Measurements from ENCODE around the gene SNRPD3.

Gene SNRPD3

DNA sequence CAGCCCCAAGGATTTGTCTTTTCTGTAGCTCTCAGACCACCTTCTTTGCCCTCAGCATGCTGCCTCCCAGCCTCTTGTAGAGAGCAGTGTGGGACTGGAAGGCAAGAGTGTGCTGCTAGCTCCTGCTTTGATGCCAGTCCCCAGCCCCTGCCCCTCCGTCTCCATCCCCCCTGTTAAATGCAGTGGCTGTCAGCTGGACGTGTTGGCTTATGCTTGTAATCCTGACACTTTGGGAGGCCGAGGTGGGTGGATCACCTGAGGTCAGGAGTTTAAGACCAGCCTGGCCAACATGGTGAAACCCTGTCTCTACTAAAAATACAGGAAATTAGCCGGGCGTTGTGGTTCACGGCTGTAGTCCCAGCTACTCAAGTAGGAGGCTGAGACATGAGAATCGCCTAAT is 15.5 kb downstream of the SNRPD3 start:
- no peak for DNase-seq (ENCODE audit: low read depth)

DNA sequence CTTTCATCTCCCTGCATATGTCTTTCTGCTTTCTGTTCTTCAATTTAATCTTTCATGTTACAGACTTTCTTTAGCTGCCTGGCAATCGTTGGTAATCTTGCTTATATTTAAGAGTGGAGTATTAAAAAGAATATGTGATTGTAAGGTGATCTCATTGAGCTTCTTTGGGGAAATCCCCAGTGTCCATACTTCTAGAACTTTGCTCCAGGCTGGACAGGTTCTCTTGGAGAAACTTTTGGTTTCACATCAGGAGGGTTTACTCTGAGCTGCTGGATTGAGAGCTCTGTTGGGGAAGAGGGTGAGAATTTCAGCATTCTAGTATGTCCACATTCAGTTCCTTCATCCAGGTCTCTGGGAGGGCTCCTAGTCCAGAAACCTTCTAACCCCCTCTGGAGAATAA is 21.0 kb downstream of the SNRPD3 start:
- DNase-seq (ENCODE audit: low read depth), result no peak

DNA sequence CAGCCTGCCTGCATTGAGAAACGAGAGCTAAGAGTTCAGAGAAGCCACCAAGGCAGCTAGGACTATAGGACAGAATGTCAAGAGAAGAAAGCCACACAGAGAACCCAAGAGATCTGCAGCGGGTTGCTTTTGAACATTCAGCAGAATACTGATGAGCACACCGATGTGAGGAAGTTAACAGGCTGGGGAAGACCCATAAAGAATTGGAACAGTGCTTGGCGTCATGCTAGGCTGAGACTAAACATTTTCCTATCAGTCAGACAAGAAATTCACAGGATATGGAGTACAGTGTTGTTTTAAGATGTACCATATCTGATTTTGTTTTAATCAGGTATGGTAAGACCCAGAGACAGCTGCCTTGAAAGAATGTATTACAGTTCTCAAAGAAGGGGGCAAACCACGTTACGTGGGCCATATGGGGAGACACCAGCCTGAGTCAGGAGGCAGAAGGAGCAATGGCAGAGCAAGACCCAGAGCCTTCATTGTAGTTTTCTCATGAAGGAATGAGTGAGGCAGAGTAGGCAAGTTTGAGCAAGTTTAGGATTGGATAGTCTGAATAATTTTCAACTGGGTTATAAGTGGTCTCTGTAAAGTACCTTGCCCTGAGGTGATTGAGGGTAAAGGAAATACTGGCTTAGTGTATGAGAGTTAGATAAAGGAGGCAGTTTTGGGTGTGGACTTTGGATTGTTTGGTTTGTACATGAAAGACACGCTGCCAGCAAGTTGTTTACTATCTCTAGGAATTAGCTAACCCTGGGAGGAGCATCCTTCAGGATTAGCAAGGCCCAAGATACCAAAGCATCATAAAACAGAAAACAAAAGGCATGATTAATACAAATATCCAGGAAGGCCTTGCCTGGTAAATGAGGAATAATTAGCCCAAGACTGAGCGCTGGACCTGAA is 22.8 kb downstream of the SNRPD3 start:
- DNase-seq (ENCODE audit: low read depth), result no peak

DNA sequence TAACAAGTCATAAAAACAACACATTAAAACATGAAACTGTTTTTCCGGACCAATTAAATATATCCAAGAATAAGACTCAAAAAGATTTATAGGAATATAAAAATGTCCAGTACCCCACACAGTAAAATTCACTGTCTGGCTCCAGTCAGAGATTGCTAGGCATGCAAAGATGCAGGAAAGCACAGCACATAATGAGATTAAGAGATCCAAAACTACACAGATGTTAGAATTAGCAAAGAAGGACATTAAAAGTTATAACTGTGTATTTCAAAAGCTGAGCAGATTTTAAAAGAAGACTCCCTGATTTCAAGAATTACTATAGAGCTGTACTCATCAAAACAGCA is 23.4 kb downstream of the SNRPD3 start:
- DNase-seq (ENCODE audit: low read depth), result no peak

DNA sequence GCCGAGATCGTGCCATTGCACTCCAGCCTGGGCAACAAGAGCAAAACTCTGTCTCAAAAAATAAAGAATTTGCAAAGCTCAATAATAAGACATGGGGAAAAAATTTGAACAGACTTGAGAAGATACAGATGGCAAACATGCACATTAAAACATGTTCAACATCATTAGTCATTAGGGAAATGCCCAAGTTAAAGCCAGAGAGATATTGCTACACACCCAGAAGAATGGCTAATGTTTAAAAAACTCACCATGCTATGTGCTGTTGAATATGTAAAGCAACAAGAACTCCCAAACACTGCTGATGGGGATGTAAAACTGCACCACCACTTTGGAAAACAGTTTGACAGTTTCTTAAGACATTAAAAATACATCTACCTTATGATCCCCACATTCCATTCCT is 24.5 kb downstream of the SNRPD3 start:
- no peak for DNase-seq (ENCODE audit: low read depth)

DNA sequence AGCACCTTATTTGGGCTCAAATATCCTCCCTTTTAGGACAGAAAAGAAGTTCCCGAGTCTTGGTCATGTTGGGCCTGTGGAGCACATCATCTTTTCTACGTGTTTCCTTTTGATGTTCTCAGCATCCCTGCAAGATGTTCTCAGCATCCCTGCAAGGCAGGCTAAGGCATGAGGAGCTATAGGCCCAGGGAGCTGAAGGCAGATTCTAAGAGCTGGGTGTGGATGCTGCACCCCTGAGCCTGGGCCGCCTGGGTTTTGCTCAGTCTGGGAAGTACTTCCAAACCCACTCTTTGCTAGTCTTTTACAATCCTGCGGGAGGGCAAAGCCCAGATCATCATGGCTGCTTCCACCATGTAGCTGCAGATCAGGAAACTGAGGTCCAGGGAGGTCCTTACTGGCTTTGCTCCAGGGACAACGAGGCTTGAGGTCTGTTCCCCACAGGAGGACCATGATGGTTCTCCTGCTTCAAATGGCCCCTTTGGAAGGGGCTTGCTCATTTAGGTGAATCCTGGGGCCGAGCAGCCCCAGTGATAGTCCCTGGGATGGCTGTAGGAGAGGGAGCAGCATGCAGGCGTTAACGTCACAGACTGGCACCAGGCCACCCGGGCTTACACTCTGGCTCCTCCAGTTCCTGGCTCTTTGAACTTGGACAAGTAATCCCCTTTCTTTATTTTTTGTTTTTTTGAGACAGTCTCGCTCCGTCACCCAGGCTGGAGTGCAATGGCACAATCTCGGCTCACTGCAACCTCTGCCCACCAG is 26.4 kb downstream of the SNRPD3 start:
- DNase-seq (ENCODE audit: low read depth), result no peak

DNA sequence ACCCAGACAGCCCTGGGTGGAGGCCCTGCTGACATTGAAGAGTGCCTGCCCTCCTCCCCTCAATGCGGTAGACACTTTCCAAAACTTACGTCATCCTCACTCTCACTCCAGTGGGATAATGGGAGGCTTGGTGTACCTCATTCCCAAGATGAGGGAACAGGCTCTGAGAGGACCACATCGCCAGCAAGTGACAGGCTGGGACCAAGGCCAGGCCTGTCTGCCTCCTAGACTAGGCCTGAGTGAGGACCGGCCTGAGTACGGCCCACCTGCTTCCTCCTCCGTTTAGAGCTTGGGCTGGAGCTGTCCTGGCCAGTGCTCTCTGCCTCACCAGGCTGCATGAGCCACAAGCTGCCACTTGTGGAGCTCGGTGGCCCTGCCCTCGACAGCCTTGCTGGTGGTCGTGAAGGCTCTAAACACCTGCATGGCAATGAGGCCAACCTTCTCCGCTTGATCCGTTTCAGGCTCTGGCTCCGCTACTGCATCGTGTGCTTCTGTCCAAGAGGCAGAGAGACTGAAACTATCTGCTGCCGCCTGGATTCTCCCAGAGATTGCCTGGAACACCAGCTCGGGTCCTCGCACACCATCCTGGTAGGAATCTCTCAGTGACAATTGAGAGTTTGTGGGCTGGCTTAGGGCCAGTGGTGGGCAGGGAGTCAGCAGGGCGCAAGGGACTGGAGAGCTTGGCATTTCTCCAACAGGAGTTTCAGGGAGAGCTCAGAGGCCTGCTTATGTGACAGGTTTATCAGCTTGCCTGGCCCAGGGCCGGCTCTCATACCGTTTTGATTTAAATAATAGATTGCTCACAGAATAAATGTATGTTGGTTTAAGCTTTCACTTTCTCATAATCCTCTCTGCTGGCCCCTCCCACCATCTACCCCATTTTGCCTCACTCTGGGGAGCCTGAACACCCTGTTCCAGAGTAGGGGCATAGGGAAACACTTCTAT is 27.7 kb downstream of the SNRPD3 start:
- DNase-seq (ENCODE audit: low read depth), result no peak

DNA sequence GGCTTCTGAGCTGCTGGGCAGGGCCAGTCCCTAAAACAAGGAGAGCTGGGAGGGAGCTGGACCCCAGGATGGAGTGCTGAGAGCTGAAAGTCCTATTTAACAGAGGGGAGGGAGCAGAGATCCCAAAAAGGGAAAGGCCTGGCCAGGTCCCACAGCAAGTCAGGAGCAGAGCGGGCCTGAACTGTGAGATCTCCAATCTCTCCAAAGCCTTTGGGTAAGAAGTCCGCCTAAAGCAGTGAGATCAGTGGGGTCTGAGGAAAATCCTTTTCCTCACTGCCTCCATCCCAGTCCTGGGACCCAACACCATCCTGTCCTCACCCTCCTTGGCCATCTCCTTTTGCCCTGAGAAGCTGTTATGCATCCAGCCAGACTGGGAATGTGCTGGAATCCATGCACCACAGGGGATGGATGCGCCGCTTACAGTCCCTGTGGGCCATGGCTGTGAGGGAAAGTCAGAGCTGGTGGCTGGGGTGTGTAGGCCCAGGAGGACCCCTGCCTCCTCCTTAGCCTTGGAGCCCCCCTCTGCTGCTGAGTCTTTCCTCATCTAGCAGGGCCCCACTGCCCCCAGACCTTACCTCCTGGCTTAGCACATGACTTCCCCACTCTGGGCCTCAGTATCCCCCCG is 28.5 kb downstream of the SNRPD3 start:
- DNase-seq (ENCODE audit: low read depth), result no peak

DNA sequence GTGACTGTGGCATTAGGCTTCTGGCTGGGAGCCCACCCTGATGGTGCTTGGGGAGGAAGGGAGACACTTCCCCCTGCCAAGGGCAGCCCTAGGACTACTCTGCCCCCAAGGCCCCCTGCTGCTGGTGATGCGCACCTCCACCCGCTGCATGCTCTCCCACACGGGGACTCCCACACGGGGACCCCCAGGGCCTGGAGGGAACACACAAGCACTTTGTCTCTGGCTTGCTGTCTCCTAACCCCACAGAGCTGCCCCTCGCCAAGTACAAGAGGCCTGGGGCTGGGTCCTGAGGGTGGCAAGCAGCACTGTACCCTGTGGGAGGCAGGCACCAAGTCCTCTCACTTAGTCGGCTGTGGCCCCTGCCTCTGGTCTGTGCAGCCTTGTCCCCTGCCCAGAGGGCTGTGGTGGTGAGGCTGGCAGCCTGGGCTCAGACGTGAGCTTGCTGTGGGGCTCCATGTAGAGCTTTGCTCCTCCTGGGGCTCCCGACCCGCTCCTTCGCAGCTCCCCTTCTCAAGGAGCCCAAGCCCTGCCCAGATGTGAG is 29.1 kb downstream of the SNRPD3 start:
- DNase-seq (ENCODE audit: low read depth), result no peak

DNA sequence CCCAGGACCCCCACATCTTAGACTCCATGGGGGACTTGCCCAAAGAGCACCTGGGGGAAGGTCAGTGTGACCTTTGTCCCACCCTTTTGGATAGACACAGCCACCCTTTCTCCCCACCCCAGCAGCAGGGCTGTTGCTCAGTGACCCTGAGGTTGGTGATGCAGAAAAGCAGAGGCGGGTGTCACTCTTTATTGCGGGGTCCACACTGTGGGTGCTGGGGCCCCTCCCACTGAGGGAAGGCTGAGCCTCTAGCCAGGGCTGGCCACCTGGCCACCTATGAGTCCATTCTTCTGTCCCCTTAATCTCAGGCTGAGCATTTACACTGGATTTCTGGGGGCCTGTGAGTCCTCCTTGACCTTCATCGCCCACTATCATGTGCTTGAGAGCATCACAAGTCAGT is 29.7 kb downstream of the SNRPD3 start:
- no peak for DNase-seq (ENCODE audit: low read depth)

DNA sequence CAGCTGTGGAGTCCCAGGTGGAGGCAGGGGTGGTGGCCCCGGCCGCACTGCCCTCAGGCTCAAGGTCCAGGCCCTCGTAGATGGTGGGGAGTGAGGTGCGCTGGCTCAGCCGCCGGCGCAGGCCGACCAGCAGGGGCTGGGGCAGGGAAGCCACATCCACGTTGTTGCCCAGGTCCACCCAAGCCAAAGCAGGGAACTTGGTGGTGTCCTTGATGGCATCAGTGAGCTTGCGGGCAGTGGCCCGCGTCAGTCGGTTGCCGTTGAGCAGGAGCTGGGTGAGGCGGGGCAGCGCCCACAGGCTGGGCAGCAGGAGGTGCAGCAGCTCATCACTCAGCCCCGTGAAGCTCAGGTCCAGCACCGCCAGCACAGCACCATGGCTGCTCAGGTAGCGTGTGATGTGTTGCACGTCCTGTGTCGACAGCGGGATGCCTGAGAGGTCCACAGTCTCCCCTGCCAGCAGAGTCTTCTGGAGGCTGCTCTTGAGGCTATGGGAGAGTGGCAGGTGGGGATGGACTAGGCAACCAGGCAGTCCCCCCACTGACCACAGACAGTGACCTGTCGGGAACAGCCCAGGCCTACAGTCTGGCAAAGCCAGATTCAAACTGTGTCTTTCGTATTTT is 30.2 kb downstream of the SNRPD3 start:
- no peak for DNase-seq (ENCODE audit: low read depth)

DNA sequence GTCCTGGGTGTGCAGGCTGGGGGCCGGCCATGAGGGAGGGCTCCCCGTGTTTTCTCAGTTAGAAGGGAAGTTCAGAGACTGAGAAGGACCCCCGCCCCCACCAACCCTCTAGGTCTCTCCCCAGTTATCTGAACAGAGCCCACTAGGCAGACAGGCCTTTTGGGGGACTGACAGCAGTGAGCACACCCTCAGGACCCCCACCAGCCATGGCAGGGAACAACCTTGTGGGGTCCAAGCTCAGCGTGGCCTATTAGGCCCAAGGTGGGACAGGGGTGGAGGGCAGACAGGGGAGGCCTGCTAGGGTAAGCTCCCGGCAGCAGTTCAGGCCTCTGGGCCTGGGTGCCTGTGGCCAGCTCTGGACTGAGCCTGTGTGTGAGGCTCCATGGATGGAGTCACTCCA is 31.5 kb downstream of the SNRPD3 start:
- DNase-seq (ENCODE audit: low read depth), result no peak

DNA sequence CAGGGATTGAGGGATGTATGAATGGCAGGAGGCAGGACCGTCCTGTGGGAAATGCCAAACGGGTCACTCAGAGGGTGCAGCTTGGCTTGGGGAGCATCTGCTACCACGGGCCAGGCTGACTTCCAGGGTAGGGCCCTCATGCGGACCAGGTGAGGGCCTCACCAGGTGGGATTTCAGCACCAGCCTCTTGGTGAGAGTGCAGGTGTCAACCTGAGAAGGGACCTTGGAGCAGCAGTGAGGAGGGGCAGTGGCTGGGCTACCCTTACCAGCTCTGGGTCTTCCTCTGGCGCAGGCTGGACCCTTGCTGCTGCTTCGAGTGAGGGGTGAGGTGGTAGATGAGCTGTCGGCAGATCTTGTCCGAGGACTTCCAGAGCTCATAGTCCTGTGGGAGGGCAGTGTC is 32.1 kb downstream of the SNRPD3 start:
- no peak for DNase-seq (ENCODE audit: low read depth)

DNA sequence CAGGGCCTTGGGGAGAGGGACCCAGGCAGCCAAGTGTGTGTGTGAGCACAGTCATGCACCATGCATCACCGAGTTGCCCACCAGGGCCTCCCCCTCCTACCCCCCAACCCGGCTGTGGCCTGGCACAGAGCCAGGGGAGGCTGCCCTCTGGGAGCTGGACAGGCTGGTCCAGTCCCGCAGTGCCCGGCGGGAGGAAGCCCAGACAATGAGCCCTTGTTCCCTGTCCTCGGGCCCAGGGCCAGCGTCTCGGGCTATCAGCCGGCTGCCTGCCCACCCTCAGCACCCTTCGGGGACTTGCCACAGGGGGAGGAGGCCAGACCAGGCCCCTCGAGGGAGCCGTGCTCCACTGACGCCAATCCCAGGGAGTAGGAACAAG is 32.6 kb downstream of the SNRPD3 start:
- DNase-seq (ENCODE audit: low read depth), result no peak

DNA sequence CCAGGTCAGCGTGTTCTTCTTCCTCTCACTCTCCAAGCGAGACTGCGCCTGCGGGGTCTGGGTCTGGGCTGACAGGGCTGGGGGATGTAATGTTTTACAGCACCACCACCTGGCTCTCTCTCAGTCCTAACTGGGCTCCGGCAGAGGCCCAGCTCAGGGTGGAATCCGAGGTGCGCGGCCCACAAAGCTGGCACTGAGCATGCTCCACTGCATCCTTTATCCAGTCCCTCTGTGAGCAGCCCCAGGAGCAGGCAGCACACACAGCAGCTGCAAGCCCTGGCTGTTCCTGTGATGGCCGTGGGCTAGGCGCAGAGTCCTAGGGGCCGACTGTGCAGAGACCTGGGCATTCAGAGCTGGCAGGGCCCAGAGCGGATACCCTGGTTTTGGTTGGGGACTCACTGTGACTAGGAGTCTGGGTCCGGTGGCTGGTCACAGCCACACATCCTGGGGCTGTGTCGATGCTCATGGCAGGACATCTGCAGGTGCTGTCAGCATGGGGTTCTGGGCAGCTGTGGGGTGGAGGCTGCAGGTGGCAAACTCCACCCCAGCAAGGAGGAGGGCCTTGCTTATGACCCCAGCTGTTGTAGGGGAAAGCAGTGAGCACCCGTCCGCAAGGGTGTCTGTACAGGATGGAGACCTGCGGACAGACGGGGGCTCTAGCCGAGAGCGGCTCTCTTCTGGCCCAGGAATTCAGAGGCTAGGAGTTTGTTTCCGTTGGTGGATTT is 33.1 kb downstream of the SNRPD3 start:
- no peak for DNase-seq (ENCODE audit: low read depth)

DNA sequence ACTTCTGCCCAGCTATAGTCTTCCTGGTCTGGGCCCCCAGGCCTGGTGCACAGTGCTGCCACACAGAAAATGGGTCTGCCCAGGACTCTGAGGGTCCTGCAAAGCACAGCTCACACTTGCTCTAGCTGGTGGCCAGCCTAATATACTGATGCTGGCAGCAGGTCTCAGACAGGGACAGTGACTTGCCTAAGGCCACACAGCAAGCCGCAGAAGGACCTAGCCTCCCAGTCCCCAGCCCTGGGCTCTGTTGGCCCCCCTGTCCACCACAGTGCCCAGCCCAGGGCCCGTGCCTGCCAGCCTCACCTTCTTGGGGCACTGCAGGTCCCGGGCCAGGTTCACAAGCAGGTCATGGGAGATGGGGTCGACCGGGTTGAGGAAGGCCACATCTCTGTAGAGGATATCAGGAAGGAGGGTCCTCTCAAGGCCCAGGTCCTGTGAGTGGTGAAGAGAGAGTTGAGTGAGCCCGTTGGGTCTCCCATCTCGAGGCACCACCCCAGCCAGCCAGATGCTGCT is 33.8 kb downstream of the SNRPD3 start:
- DNase-seq (ENCODE audit: low read depth), result no peak

DNA sequence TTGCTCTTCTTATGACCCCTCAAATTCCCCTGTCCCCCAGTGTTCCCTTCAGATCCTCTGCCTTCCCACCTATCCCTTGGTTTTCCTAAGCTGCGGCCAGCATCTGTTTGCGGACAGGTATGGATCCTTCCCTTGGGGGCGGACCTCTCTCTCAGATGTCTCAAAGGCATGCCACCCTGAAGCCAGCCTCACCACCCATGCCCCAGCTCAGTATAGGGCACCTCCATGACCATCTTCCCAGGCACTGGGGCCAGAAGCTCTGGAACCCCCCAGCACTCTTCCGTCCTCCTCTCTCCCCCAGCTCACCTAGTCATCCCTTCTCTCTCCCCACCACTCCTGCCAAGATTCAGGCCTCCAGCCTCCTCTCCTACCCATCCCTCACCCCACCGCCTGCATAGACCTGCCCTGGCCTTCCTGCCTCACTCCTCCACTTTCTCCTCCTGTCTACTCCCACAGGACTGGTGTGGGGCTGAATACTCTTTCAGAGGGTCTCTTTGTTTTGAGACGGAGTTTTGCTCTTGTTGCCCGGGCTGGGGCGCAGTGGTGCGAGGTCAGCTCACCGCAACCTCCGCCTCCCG is 34.9 kb downstream of the SNRPD3 start:
- DNase-seq (ENCODE audit: low read depth), result no peak

DNA sequence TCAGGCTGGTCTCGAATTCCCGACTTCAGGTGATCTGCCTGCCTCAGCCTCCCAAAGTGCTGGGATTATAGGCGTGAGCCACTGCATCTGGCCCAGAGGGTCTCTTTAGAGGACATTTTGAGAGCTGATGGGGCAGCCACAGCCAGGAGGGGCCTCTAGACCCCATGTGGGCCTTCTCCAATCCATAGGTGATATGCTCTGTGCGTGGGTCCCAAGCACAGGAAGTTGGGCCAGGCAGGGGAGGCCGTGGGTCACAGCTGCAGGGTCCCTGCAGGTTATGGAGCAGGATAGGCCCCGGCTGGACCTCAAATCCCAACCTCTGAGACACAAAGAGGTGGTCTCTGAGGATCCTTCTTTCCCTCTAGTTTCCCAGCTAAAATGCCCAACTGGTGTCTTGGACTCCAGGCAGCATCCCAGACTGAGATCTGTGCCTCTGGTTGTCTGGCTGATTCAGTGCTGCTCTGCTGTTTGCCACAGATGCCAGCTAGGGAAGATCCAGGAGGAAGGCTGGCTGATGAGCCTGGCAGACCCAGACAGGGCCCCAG is 35.6 kb downstream of the SNRPD3 start:
- no peak for DNase-seq (ENCODE audit: low read depth)

DNA sequence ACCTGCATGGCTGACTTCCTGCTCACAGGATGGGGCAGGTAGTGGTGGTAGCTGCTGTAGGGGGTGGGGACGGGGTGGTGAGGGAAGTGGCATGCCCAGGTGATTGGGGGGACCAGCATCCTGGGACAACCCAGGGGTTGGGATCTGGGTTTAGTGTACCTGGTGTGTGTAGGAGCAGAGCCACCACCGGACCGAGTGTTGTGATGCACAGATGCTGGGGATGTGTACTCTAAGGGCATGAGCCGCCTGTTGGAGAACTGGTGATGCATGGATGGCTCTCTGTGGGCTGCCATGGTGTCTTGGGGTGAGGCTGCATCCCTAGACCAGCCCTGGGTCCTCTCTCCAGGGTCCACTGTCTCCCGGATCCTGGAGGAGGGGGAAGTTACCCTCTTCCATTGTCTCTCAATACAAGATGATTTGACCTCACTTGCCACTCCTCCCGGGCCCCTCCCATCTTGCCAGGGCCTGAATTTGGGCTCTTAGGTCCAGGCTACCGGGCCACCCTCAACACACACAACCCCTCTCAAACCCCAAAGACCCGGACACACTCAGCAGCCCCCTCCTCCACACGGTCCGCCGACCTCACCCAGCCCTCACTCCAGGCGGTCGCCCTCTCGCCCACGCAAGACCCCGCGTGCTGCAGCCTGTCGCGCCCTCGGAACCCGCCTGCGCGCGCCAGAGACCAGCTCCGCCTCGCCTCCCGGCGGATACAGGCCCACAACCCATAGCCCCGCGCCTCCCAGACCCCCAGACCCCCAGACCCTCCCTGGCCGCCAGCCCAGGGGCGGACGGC is 36.5 kb downstream of the SNRPD3 start:
- no peak for DNase-seq (ENCODE audit: low read depth)

Data from activated gamma-delta T cell treated with anti-CD3 and anti-CD28 coated beads, Interleukin-2, amount 50 U/mL, for 16 hours (primary cell).